Loucy (cell line): Measurements from ENCODE around the gene RIMKLA.

Experiments used
- EZH2phosphoT487 ChIP-seq: fragments of 200-600 bp; IDR thresholded peaks from 2 replicates; pipeline ENCODE4 v1.6.1; 2018; ENCODE audit warnings: antibody characterized with exemption, mild to moderate bottlenecking, moderate library complexity, borderline replicate concordance
- TF ChIP-seq, protein P1 (sequence below): fragments of 200-600 bp; sonication (generic); conservative IDR thresholded peaks from 2 replicates; pipeline ENCODE4 v1.5.1; 2014; ENCODE audit warnings: mild to moderate bottlenecking, antibody characterized with exemption, low read length

DNA sequence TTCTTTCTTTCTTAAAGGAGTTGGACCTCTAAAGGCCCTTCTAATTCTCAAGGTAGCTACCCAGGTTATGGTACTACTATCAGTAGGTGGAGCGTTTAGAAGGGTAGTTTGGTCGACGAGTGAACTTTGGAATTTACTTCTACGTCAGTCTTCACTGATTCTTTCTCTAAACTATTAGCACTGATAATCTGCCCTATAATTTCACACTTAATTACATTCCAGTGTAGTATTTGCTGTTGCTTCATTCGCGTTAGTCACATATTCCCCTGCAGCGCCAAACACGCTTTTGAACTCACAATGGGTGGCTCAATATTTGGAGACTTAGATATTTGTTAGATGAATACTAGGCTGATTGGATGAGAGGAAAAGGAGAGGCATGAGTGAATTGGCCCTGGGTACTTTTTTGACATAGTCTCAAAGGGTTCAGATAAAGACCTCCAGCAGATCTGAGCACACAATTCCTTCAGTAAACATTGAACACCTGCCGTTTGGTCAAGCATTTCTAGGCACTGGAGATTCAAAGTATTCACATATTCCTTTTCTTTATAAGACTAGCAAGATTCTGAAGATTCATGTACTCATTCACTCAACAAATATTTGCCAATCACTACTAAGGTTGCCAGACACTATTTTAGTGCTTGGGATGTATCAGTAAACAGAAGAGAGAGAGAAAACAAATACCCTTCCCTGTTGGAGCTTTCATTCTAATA, 44.6 kb upstream of the RIMKLA start:
- TF ChIP-seq, protein P1, sequence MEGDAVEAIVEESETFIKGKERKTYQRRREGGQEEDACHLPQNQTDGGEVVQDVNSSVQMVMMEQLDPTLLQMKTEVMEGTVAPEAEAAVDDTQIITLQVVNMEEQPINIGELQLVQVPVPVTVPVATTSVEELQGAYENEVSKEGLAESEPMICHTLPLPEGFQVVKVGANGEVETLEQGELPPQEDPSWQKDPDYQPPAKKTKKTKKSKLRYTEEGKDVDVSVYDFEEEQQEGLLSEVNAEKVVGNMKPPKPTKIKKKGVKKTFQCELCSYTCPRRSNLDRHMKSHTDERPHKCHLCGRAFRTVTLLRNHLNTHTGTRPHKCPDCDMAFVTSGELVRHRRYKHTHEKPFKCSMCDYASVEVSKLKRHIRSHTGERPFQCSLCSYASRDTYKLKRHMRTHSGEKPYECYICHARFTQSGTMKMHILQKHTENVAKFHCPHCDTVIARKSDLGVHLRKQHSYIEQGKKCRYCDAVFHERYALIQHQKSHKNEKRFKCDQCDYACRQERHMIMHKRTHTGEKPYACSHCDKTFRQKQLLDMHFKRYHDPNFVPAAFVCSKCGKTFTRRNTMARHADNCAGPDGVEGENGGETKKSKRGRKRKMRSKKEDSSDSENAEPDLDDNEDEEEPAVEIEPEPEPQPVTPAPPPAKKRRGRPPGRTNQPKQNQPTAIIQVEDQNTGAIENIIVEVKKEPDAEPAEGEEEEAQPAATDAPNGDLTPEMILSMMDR, result no peak
- TF ChIP-seq EZH2phosphoT487, result no peak
